Measurements from ENCODE around the gene CACNA1S. TPM values are rescaled to one million over a fixed set of nuclear protein-coding genes. Genes with fewer than 3 reads are reported as not detected.

CACNA1S gene
- polyA plus RNA-seq, 1 donor, result 66.3 TPM

GRCh38 chr1:201009962-201010645 is 102.1 kb downstream of the CACNA1S start:
- no peak for DNase-seq

DNA sequence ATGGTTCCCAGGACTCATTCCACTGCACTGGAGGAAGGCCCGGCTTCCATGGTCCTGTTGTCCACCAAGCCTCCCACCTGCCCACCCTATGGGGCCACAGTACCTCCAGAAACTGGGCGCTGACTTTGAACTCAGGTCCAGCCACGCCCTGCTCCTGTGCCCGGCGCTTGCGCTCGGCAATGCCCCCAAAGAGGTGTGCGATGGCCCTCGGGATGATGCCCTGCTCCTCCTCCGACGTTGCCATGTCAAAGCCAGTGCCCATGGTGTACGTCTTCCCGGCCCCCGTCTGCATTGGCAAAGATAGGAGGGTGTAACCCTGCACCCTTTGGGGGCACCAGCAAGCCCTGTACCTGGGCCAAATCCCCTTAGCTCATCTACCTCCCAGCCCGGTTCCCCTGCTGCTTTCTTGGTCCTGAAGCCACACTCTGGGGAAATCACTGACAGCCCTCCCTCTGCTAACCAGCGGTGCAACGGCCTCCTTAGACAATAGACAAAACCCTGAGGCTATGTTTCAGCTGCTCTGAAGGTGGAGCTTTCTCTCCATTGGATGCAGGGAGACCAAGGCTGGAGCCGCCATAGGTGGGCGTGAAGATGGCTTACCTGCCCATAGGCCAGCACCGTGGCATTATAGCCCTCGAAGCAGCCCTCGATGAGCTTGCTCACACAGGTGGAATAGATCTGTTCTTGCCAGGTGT is 103.4 kb downstream of the CACNA1S start:
- DNase-seq, result no peak

GRCh38 chr1:201007481-201007880 is 104.7 kb downstream of the CACNA1S start:
- DNase-seq, result no peak

- no peak for DNase-seq
These were observed 105.8 kb downstream of the CACNA1S start for GRCh38 chr1:201006450-201006849.

- no peak for DNase-seq
These were observed 107.5 kb downstream of the CACNA1S start for GRCh38 chr1:201004732-201005131.

DNA sequence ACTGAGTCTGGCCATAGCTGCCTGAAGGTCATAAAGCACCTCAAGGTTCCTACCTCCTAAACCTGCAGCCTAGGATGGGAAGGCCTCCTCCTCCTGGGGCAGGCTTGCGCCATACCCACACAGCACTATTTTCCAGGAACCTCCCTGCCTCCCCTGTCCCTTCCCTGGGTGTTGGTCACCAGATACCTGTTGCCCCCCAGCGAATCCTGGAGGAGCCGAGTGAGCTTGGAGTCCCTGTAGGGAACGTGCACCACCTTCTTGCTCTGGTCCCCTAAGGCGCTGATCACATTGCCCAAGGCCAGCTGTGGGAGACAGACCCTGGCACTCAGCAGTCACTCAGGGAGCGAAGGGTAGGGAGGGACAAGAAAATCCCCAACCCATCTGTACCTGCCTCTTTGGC is 108.1 kb downstream of the CACNA1S start:
- DNase-seq, result no peak

DNA sequence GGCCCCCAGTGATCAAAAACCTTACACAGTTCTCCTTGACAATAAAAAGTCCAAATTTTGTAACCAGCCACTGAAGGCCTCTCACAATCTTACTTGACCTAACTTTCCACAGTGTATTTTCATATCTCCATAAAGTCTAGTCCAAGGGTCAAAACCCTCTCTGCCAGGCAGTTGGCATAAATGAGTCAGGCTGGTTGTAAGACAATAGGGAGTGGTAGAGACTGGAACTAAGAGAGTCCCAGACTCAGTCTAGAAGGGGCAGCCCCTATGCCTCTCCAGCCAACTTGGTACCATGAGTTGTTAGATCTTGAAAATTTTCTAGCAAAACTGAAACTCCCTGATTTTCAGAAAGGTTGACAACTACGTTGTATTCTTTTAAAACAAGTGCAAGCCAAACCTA is 109.7 kb downstream of the CACNA1S start:
- no peak for DNase-seq

- no peak for DNase-seq
These were observed 110.3 kb downstream of the CACNA1S start for GRCh38 chr1:201001962-201002361.

DNA sequence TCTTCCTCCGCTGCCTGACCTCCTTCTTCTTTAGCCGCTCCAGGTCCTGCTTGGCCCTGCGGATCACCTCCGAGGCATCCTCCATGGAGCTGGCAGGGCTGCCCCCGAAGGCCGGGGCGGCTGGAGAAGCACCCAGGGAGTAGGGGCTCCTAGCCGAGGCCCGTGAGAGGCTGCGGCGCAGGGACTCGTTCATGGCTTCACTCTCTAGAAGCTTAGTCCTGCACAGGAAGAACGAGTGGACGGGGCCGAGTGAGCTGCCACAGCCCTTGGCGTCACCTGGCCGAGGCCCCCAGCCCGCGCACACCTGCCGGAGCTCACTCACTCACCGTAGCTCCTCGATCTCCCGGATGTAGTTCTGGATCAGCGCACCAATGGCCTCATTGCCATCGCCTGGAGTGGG is 111.8 kb downstream of the CACNA1S start:
- DNase-seq, result no peak

- no peak for DNase-seq
These were observed 112.6 kb downstream of the CACNA1S start for GRCh38 chr1:200999667-201000066.

- DNase-seq, result no peak
These were observed 113.9 kb downstream of the CACNA1S start for GRCh38 chr1:200998323-200998722.

GRCh38 chr1:200992382-200993048 is 119.7 kb downstream of the CACNA1S start:
- no peak for DNase-seq

DNA sequence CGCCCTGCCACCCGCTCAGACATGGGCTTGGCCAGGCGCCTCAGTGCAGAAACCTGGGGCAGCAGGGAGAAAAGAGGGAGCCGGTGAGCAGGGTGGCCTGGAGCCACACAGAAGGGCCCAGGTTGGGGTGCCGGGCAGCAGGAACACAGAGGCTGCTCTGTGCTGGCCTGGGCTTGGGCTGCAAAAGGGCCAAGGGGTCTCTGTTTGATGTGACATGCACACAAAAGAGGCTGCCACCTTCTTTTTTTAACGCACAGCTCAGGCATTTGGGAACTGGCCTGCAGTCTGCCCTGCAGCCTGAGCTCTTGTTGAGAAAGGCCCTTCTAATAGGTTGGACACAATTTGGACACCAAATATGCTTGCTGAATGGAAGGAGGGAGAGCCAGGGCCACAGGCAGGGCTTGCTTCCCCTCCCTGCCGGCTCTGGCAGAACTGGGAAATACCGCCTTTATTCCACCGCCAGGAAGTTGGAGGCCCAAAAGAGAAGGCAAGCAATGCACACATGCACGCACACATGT is 121.1 kb downstream of the CACNA1S start:
- peak; percentile 54 for DNase-seq

GRCh38 chr1:200990114-200990513 is 122.1 kb downstream of the CACNA1S start:
- DNase-seq, result no peak

Other genes starting within 250 kb of the CACNA1S start
- gene GPR25, start 239.4 kb downstream of the CACNA1S start, polyA plus RNA-seq (ENCODE audit: insufficient read length), result not detected
- 4.6 TPM for gene INAVA, start 217.5 kb downstream of the CACNA1S start, polyA plus RNA-seq (ENCODE audit: insufficient read length)
- gene KIF21B, start 88.7 kb downstream of the CACNA1S start, polyA plus RNA-seq (ENCODE audit: insufficient read length), result 1.1 TPM
- gene ASCL5, start 14.8 kb upstream of the CACNA1S start, polyA plus RNA-seq (ENCODE audit: insufficient read length), result 0.70 TPM
- 62.2 TPM for gene TMEM9, start 42.0 kb upstream of the CACNA1S start, polyA plus RNA-seq (ENCODE audit: insufficient read length)
- gene IGFN1, start 78.4 kb upstream of the CACNA1S start, polyA plus RNA-seq (ENCODE audit: insufficient read length), result 2.6 TPM
- gene PKP1, start 171.1 kb upstream of the CACNA1S start, polyA plus RNA-seq (ENCODE audit: insufficient read length), result 11.1 TPM